Endothelial cell of umbilical vein (primary cell): Measurements from ENCODE around the gene LCN2. TPM values are rescaled to one million over a fixed set of nuclear protein-coding genes. Genes with fewer than 3 reads are reported as not detected.

Source experiments
- BruUV-seq: library from RNA; stranded (reverse); fragments of 400-500 nt; replicated peaks from 2 replicates; lab custom pipeline; 2021; lab: Mats Ljungman, UMichigan
- CTCF ChIA-PET: fragments of 300-600, 350-600 bp; sonication (Branson Sonifier 250); formaldehyde crosslinking; loops from one replicate; lab custom pipeline; 2021; ENCODE audit warnings: antibody characterized with exemption, inconsistent platforms; lab: Charles Lee
- POLR2A ChIA-PET: fragments of 300-600, 350-600 bp; sonication (Branson Sonifier 250); formaldehyde crosslinking; loops from one replicate; lab custom pipeline; 2021; ENCODE audit warnings: antibody characterized with exemption, inconsistent platforms; lab: Charles Lee
- DNase-seq: peaks from one replicate; pipeline ENCODE4 v3.0.0-alpha.2; 2011; ENCODE audit warnings: low read depth, low spot score
- FAIRE-seq: peaks from 2 replicates; lab custom pipeline; 2011; peaks lifted over from hg19 to GRCh38; lab: Jason Lieb, UNC
- H2AFZ ChIP-seq: 2 replicates; pipeline ENCODE4 v1.6.0; 2012; ENCODE audit warnings: low read depth, low read length, control low read depth, inconsistent platforms
- H3K27ac ChIP-seq: 2 replicates; pipeline ENCODE4 v1.5.1; 2011; ENCODE audit warnings: low read depth, mild to moderate bottlenecking, control low read depth, low read length, moderate library complexity; ENCODE audit not compliant: insufficient read depth
- H3K27me3 ChIP-seq, 2 experiments: 2 replicates each; pipeline versions ENCODE4 v1.6.0 to v1.6.1; 2011; ENCODE audit warnings: low read length in 2 of 2, mixed read lengths in 1 of 2; ENCODE audit not compliant: control insufficient read depth in 2 of 2, insufficient read depth in 2 of 2
- H3K36me3 ChIP-seq, 2 experiments: 2 replicates in 1 of 2; 3 replicates in 1 of 2; pipeline ENCODE4 v1.5.1; 2011; ENCODE audit warnings: low read length in 2 of 2, mild to moderate bottlenecking in 1 of 2, moderate library complexity in 1 of 2; ENCODE audit not compliant: control insufficient read depth in 2 of 2, insufficient read depth in 2 of 2; ENCODE audit errors: extremely low read depth in 1 of 2
- H3K4me1 ChIP-seq: 3 replicates; pipeline ENCODE4 v1.5.1; 2011; ENCODE audit warnings: mild to moderate bottlenecking, low read length; ENCODE audit not compliant: control insufficient read depth, insufficient read depth; ENCODE audit errors: extremely low read depth
- H3K4me2 ChIP-seq: 2 replicates; pipeline ENCODE4 v1.6.1; 2011; ENCODE audit warnings: low read length, control low read depth, mixed read lengths; ENCODE audit not compliant: insufficient read depth
- H3K4me3 ChIP-seq, 3 experiments: fragments of 200-600 bp in 1 of 3; sonication (generic), shearing (Covaris generic) in 1 of 3; replicated peaks in 1 of 3; 2 replicates each; pipeline ENCODE4 v1.5.1; 2011 to 2016; ENCODE audit warnings: control low read depth in 3 of 3, low read length in 3 of 3, mild to moderate bottlenecking in 2 of 3, inconsistent platforms in 1 of 3, low read depth in 1 of 3, moderate library complexity in 1 of 3; ENCODE audit not compliant: insufficient read depth in 1 of 3
- H3K79me2 ChIP-seq: 2 replicates; pipeline ENCODE4 v1.6.0; 2012; ENCODE audit warnings: low read length, inconsistent platforms; ENCODE audit not compliant: control insufficient read depth, insufficient read depth
- H3K9ac ChIP-seq: replicated peaks from 2 replicates; pipeline ENCODE3; 2011; ENCODE audit warnings: low read length, control low read depth; ENCODE audit not compliant: insufficient read depth; ENCODE audit errors: extremely low read depth
- H3K9me1 ChIP-seq: replicated peaks from 3 replicates; pipeline ENCODE4 v1.6.0; 2011; ENCODE audit warnings: mild to moderate bottlenecking, low read length; ENCODE audit not compliant: control insufficient read depth, insufficient read depth; ENCODE audit errors: extremely low read depth
- H3K9me3 ChIP-seq: replicated peaks from 2 replicates; pipeline ENCODE4 v1.5.1; 2012; ENCODE audit warnings: low read length, inconsistent platforms; ENCODE audit not compliant: control insufficient read depth, insufficient read depth
- H4K20me1 ChIP-seq: replicated peaks from 2 replicates; pipeline ENCODE3; 2011; ENCODE audit warnings: mild to moderate bottlenecking, low read length; ENCODE audit not compliant: control insufficient read depth, insufficient read depth; ENCODE audit errors: extremely low read depth
- CTCF ChIP-seq, 2 donors: IDR thresholded peaks; 1 replicate in 1 of 2; 2 replicates in 1 of 2; pipeline ENCODE4 v1.5.1; 2011; ENCODE audit warnings: low read length in 2 of 2, mild to moderate bottlenecking in 2 of 2, moderate library complexity in 2 of 2, control low read depth in 1 of 2, inconsistent platforms in 1 of 2, low read depth in 1 of 2; ENCODE audit not compliant: insufficient read depth in 1 of 2; ENCODE audit errors: extremely low read depth in 1 of 2
- EZH2 ChIP-seq: IDR thresholded peaks from 2 replicates; pipeline ENCODE4 v1.6.1; 2012; ENCODE audit warnings: borderline replicate concordance, low read depth, mild to moderate bottlenecking, moderate library complexity, low read length, inconsistent platforms; ENCODE audit not compliant: severe bottlenecking
- FOS ChIP-seq: IDR thresholded peaks from 2 replicates; pipeline ENCODE4 v1.6.1; 2011; ENCODE audit warnings: mild to moderate bottlenecking, low read length, moderate library complexity, borderline replicate concordance; ENCODE audit not compliant: insufficient read depth
- GATA2 ChIP-seq: IDR thresholded peaks from 2 replicates; pipeline ENCODE4 v1.7.0; 2011; ENCODE audit warnings: low read depth, mild to moderate bottlenecking, moderate library complexity, mixed read lengths, low read length; ENCODE audit not compliant: insufficient read length, insufficient read depth
- JUN ChIP-seq: IDR thresholded peaks from 2 replicates; pipeline ENCODE4 v1.6.1; 2011; ENCODE audit warnings: borderline replicate concordance, low read depth; ENCODE audit not compliant: insufficient read length, insufficient read depth
- MAX ChIP-seq: IDR thresholded peaks from 2 replicates; pipeline ENCODE4 v1.6.1; 2011; ENCODE audit not compliant: insufficient read depth, insufficient read length
- MYC ChIP-seq: IDR thresholded peaks from one replicate; pipeline ENCODE4 v1.6.1; 2011; ENCODE audit warnings: mild to moderate bottlenecking, low read depth, low read length
- POLR2A ChIP-seq: IDR thresholded peaks from 2 replicates; pipeline ENCODE4 v1.6.1; 2012; ENCODE audit warnings: low read depth, mild to moderate bottlenecking, control low read depth, low read length
- POLR2AphosphoS5 ChIP-seq: IDR thresholded peaks from 2 replicates; pipeline ENCODE4 v1.6.1; 2012; ENCODE audit warnings: low read depth, mild to moderate bottlenecking, control low read depth, low read length, moderate library complexity; ENCODE audit not compliant: insufficient read depth
- dilution Hi-C: fragments of 300-500 bp; cut with MboI; formaldehyde crosslinking; loops from one replicate; pipeline ENCODE4 v1.15.0; 2019; ENCODE audit warnings: low sequenced_read_pairs; ENCODE audit not compliant: extremely low pct_ligation_motif_present
- intact Hi-C: fragments of 100-400 bp; cut with micrococcal nuclease; formaldehyde crosslinking; loops from one replicate; pipeline ENCODE4 v1.10.0; 2022
- polyA plus RNA-seq, 4 experiments: library from polyadenylated mRNA; depleted of rRNA in 3 of 4; stranded (reverse) in 3 of 4; unstranded in 1 of 4; fragments of >200 nt; gene quantifications; 2 replicates each; pipeline versions ENCODE4 v1.2.1 to v1.2.3, GENCODE V29; 2011 to 2012; ENCODE audit warnings: missing spikeins in 1 of 4
- total RNA-seq: library from RNA; stranded (reverse); gene quantifications from 2 replicates; pipeline ENCODE4 v1.2.3, GENCODE V29; 2021

Gene LCN2
- total and polyA plus RNA-seq, 2 donors (not counting 3 experiments of a cell fraction or from before 2014, with no cell fraction given) = not detected

GRCh38 chr9:128107468-128108268 lies 41.6 kb upstream of the LCN2 start:
- FAIRE-seq = no peak
- no peaks in the 10 kb centered on the region for H3K4me1 ChIP-seq
- ChIA-PET POLR2A (no interaction called here), CTCF (interaction anchor here (0.9 to 2.9 kb wide), 2 partner anchors 10 to 17 kb away, joined by 3 to 20 read pairs; no protein-coding TSS in a partner anchor)
- H3K27ac ChIP-seq = no peak overlapping the region
- no peaks in the 10 kb centered on the region for H4K20me1 ChIP-seq
- dilution Hi-C loops (no loop called here), intact Hi-C loops (no loop called here)
- no peaks in the 10 kb centered on the region for H3K9me1 ChIP-seq
- no peak for TF ChIP-seq GATA2
- no peak for TF ChIP-seq CTCF (IDR thresholded peaks at IDR 0.05; ENCODE audit: extremely low read depth in 1 of 2, insufficient read depth in 1 of 2, low read depth in 1 of 2, low read length in 2 of 2)
- TF ChIP-seq MAX = no peak
- no peak for TF ChIP-seq JUN
- no peak for TF ChIP-seq POLR2A
- TF ChIP-seq EZH2 = no peak
- no peak for TF ChIP-seq MYC
- TF ChIP-seq POLR2AphosphoS5 = no peak
- TF ChIP-seq FOS = no peak
- no peak overlapping the region for H3K4me2 ChIP-seq
- no peaks in the 10 kb centered on the region for H3K9me3 ChIP-seq
- no peak overlapping the region for H3K9ac ChIP-seq
- no peak for DNase-seq
- no peaks in the 10 kb centered on the region for H3K27me3 ChIP-seq
- H3K36me3 ChIP-seq = peaks cover 9 to 43% of the 10 kb centered on the region in 2 experiments
- no peak overlapping the region for H3K4me3 ChIP-seq
- no TSS peak for BruUV-seq
- no peaks in the 10 kb centered on the region for H3K79me2 ChIP-seq
- no peak overlapping the region for H2AFZ ChIP-seq
